HG03520 (cell line): ENCODE measurements around the gene KBTBD13.

ENCODE experiments used
- ATAC-seq: cut with Tn5 transposase; IDR thresholded peaks from one replicate; pipeline ENCODE4 v1.9.1; 2021; ENCODE audit warnings: mild to moderate bottlenecking, moderate library complexity; ENCODE audit not compliant: unreplicated experiment

KBTBD13 gene

DNA sequence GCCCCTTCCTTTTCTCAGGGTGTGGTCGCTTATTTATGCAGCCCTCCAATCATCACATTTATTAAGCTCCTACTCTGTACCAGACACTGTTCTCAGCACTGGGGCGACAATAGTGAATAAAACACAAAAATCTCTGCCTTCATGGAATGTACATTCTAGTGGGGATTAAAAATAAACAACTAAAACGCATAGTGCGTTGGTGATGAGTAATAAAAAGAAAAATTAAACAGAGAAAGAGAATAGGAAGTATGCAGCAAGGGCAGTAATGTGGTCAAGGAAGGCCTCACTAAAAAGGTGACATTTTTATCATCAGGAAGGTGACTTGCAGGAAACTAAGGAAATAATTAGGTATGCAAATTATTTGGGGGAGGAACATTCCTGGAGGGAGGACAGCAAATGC is 26.3 kb upstream of the KBTBD13 start:
- ATAC-seq: no peak

DNA sequence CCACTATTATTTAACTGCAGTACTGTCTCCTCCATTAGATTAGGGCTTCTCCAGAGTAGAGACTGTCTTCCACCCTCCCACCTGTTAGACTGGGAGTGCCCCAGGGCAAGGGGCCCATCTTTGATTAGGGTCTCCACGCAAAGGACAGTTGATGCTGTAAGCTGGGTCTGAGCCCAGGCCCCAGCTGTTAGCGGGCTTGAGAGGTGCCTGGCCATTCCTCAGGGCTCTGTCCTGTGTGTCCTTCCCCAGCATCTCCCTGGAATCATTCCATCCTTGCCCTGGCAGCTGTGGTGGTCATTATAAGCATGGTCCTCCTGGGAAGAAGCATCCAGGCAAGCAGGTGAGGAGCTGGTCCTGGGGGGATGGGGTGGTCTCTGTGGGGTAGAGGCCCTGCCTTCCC is 25.3 kb upstream of the KBTBD13 start:
- no peak for ATAC-seq

DNA sequence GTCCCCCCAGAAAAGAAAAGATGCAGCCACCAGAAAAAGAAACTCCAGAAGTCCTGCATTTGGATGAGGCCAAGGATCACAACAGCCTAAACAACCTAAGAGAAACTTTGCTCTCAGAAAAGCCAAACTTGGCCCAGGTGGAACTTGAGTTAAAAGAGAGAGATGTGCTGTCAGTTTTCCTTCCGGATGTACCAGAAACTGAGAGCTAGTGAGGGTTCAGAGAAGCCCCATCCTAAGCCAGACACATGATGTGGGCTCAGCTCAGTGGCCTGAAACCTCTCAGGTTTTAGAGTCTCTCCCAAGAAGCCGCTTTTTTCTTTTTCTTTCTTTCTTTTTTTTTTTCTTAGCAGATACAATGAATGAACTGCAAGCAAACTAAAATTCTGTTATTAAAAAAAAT is 23.6 kb upstream of the KBTBD13 start:
- ATAC-seq: no peak

DNA sequence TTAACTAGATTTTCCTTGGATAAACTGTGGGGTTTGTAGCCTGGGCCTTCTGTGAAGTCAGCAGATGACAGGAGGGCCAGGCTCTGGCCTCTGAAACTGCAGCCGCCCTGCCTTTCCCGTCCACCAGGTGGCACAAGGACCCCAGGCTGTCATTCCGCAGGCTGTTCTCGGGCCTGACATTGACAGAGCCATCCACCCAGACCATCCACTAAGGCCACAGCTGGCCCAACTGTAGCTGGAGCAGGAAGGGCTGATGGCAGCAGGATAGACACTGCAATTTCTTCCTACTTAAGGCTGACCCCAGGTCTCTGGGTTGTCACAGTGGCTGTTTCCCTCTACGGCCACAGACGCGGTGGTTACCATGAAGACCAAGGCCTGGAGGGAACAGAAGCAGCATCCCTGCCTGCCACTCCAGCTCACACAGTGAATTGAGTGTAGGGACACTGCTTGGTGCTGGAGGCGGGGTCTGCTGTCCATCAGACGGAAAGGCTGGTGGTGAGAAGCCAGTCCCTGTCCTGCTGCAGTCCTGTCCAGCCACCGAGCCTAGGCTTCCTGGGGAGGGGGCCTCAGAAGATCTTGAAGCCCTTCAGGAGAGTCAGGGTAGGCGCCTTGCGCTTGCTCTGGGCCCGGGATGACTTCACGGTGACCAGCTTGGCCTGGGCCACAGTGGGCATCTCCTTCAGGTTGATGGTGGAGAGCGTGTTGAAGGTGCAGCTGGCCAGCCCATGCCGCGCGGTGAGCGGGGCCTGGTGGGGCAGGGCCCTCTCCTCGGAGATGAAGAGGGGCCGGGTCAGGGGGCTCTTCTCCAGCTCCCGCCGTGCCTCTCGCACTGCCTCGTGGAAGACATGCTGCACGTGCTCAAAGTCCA is 22.0 kb upstream of the KBTBD13 start:
- ATAC-seq: no peak

DNA sequence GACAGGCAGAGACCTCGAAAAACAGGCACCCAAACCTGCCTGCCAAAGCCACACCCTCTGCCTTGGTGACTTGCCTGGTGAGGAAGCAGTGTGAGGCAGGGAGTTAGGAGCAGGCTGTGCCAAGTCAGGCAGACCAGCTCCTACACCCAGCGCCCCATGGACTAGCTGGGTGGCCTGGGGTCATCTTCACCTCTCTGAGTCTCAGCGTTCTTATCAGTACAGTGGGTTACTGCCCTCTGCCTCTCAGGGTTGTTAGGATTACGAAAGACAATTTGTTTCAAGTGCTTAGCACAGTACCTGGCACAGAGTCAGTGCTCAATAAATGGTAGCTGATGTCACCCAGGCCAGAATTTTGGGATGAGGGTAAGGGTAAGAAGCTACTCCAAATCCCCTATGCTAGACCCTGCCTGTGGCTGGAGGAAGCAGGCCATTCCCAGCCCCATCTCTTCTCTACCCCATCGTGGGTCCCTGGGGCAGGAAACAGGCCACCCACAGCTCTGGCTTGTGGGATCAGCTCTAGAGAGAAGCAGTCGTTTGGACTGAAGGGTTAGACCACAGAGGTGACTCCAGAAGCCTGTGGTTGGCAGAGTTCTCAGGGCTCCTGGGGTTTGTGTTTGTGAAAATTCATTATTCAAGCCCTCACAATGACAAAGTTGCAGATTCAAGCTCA is 21.2 kb upstream of the KBTBD13 start:
- no peak for ATAC-seq

DNA sequence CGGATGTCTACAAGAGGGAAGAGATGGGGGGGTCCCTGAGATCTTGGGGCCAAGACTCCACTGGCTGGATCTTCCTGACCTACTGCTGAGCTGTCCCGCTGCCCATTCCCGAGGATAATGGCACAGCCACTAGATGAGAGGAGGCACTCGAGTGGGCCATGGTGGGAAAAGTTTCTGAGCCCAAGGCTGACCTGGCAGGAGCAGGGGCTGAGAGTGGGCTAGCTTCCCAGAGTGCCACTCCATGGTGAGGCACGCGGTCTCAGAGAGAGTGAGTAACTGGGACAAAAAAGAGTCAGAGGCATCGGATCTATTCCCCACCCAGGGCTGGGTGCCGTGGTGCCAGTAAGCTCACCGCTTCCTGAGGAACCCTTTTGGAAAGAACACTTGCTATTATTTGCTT is 20.4 kb upstream of the KBTBD13 start:
- ATAC-seq: no peak

DNA sequence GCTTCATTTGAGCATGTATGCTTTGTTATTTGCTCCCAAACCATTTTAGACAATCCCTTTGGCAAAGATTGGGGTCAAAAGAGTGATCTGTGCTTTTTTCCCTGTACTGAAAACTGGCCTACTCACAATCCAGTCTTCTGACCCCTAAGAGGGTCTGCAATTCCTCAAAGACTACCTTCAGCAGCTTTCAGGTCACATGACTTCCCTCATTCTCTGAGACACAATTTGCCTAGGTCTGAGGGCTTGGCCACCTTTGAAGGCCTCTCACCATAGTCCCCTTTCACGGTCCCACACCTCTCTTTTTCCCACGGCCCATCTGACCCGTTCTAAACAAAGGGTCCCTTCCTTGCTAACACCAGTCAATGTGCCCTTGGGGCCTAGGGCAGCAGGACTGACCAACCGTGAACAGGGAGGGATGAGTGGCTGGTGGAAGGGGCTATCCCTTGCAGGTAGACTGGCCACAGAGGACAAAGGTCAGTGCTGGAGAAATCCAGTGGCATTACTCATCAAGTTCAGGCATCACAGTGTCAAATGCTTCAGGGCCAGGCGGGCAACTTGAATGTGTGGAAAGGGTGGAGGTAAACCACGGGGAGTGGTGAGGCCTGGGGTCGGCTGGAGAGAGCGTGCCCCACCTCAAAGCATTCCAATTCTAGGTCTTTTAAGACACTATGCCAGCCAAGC is 19.5 kb upstream of the KBTBD13 start:
- no peak for ATAC-seq

DNA sequence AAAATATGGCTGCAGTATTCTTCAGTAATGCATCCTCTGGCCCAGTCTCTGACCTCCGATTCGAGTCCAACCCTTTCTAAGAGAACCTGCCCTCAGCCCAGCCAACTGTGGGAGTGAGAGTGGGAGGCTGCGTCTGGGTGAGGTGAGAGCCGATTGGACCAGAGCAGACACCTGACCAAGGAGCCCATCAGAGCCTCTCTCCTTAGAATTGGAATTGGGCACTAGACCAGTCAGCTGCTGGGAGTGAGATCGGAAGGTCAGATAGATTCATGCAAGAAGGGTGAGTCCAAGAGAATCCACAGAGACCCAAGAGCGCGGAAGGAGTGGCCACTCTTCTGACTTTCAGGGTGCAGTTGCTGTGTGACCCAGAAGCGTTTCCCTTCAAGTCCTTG is 19.0 kb upstream of the KBTBD13 start:
- ATAC-seq: no peak

DNA sequence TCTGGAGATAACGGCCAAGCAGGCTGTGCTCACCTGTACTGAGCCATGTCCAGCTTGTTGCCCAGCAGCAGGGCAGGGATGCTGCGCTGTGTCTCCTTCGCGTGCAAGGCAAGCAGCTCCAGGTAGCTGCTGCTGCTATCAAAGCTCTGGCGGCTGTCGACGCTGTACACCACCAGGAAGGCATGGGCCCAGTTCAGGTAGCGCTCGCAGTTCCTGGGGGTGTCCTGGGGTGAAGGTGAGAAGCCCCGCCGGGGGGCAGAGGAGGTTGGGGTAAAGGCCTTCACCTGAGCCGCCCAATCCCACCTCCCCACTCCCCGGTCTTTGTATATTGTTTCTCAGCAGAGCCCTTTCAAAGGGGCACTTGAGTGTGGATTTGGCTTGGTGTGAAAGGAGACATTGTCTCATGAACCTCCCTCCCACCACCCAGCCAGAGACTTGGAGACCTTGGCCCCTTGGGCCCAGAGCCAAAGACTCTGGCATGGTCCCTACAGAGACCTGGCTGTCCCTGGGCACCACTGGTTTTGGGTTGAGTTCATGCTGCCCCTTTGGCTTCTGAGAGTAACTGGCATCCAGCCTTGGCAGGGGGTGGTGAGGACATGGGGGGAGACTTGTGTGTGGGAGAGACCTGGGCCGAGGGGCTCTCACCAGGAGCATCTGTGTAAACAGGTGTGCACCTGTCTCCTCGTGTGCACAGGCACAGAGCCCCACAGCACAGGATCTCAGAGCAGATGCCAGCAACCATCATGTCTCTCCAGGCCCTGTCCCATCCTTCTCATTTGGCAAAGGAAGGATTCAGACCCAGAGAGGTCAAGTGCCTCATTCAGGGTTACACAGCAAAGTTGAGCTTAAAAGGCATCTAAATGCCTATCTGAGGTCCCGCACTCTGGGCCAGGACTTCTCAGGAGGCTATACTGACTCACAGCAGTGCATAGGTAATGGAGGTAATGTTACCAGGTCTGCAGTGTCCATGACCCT is 17.9 kb upstream of the KBTBD13 start:
- ATAC-seq: no peak

DNA sequence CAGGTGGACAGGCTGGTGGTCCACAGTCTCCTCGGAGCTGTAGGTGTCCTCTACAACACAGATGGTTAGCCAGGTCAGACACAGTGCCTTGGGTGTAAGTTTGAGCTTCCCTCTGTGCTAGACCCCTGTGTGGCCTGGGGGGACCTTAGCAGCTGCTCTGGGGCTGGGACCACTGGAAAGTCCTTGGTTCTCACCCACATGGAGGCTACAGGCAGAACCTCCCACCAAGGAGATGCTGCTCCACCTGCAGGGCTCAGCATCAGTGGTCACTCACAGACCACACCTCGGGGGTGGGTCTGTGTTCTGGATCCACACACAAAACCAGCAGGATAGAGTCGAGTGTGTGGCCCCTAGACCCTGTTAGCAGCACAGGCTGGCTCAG is 17.2 kb upstream of the KBTBD13 start:
- ATAC-seq: no peak

DNA sequence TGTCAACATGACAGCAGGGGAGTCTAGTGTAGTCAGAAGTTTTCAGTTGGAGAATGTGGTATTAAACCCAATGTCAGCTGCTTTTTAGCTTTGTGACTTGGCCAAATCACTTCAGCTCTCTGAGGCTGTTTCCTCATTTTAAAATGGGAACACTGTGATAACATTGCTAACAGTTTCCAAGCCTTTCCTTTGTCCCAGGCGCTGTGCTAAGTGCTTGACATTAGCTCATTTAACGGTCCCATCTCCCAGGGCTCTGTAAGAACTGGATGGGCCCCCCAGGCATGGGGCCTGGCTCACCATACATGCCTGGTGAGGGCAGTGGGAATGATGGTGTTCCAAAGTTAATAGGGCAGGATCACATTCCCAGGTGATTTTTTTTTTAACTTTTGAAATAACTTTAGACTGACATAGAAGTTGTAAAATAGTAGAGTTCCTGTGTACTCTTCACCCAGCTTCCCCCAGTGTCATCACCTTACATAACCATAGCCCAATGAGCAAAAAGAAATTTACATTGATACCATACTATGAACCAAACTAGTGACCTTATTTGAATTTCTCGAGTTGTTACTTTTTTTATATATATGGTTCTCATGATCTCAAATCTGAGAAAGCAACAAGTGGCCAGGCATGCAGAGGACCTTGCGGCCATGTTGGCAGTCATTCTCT is 16.5 kb upstream of the KBTBD13 start:
- ATAC-seq: no peak

DNA sequence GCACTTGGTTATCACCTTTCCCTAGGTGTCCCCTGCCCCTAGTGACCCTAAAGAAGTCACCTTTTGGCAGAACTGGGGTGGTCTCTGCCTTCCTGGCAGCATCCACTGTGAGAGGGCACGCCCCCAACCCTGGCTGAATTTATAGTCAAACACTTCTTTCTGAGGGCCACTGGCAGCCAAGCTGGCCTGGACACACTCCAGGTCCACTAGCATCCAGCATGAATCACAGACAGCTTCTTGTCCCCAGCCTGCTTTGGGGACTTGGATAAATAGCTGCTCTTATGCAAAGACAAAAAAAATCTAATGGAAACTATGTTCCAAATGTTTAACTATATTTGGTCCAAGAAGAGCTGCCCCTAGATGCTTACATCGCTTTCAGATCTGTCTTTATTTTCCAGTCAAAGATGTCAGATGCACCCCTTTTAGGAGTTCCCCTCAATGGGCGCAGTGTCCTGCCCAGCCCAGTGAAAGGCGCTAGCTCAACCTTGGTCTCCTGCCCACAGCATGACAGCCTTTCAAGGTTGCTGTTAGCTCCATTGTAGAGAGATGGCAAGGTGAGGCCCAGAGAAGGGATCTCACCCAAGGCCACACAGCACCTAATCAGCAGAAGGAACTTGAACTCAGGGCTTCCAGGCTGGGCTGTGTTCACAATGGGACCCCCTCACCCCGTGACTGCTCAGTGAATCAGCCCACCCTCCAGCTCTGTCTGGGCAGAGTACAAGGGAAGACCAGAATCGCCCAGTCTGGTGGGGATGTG is 15.7 kb upstream of the KBTBD13 start:
- no peak for ATAC-seq

DNA sequence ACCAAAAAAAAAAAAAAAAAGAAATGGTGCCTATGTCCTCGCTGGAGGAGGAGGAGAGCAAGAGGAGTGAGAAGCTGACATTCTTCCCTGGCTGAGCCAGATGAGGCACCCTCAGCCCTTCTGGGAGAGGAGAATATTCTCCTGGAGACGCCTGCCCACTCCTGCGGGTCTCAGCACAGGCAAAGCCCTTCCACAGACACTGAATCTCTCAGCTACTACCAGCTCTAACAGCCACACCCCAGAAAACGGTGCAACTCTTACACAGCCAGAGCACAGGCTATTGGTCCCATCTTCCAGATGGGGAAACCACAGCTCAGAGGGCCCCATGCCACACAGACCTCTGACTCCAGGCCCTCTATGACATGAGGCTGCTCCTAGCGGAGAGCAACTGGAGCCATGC is 14.5 kb upstream of the KBTBD13 start:
- no peak for ATAC-seq

DNA sequence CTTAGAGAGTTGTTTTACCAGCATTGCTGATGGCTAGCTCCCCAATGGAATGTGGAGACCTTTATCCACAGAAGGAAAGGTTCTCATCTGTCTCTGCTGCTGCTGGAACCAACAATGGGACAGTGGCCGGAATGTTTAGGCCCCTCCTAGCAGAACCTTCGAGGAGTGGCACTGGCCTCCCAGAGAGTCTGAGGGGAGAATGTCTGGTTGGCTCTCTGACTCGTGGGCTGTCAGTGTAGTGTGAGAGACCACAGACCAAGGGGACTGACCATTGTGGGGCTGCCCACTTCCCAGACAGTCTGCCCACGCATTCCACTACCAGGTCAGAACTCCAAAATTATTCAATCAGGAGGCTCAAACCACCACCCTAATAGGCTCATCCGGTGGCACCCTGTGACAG is 13.8 kb upstream of the KBTBD13 start:
- no peak for ATAC-seq

DNA sequence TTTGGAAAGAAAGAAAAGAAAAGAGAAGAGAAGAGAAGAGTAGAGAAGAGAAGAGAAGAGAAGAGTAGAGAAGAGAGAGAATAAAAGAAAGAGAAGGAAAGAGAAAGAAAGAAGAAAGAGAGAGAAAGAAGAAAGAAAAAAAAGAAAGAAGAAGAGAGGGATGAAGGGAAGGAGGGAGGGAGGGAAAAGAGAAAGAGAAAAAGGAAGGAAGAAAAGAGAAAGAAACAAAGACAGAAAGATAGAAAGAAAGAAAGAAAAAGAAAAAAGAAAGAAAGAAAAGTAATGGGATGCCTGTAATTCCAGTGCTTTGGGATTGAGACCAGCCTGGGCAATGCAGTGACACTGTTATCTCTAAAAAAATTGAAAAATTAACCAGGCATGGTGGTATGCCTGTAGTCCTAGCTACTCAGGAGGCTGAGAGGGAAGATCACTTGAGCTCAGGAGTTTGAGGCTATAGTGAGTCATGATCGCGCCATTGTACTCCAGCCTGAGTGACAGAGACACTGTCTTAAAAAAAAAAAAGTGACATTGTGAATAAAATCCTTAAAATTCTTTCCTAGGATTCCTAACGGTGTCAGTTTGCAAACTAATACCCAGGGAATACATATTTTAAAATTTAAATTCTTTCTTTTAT is 10.4 kb upstream of the KBTBD13 start:
- ATAC-seq: no peak

DNA sequence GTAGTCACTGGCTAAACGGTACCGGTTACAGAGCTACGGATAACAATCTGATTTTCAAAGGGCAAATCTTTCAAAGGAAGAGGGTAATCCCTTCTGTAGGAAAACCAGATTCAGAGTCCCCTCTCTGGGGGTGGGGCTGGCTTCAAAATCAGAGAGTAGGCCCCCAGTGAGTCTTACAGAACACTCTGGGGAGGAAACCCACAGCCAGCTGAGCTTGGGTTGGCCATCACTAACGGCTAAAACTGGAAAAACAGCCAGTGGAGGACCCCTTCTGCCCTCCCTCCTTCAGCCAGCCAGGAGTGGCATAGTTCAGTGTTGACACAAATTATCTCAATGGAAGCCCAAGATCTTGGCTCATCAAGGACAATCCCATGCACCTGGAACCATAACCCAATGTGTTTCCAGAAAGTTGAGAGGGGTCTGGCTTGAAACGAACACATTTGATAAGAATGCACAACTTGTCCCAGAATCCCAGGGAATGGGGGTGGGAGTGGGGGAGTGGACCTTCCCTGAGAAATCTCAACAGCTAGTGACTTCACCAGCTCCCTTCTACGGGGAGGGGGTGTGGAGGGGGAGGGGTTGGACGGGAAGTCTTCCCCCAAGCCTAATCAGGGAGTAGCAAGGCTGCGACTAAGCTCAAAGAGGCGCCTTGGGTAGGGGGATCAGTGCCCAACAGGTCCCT is 9.8 kb upstream of the KBTBD13 start:
- ATAC-seq: no peak

DNA sequence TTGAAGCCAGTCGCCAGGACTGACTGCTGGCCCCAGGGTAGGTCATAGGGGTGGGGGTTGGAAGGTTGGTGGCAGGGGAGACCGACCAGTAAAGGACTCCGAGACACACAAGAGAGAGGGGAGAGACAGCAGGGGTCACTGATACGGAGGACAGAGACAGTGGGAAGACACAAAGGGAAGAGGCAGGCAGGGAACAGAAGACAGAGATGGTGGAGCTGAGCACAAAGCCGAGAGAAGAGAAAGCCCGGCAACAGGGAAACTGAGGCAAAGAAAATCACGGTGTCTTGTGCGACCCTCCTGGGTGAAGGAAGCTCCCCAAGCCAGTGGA is 9.3 kb upstream of the KBTBD13 start:
- ATAC-seq: no peak

DNA sequence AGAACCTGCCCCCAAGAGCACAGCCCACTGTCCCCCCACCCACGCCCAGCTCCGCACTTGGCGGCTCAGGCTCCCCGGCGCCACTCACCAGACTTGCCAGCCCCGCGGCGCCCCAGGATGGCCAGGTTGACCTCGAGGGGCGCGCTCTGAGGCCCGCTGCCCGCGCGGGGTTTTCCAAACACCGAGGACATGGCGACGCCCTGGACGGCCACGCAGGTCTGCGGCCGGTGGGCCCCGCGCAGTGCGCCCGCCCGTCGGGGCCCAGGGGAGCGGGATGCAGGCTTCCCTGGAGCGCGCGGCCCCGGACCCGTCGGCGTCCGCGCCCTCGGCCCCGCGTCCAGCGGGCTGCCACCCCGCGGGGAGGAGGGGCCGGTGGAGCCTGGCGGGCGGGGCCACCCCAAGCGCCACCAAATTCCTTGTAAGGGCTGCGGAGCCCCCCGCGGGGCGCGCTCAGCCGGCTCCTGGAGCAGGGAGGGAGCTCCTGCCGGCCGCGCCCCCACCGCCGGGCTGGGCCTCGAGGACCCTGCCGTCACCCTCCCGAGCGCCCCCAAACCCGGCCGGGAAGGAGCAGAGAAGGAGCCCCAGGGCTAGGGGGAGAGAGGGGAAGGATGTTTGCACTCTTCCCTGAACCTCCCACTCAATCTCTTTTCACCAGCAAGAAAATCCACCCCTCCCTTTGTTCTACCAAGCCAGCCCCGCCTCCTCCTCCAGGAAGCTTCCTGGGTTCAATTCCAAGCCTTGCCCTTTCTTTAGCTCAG is 8.7 kb upstream of the KBTBD13 start, which contains the start of gene RASL12:
Gene RASL12 (minus strand): TSS at position 347 of the 758 bp plus-strand sequence. CDS start 156 bp downstream, at position 191.
- ATAC-seq: no peak
